GM12891 (cell line): ENCODE results near the gene SERPINB13.
A peak's percentile ranks its signal among the peaks of the same experiment; 100 is the strongest.

Experiments
- DNase-seq: peaks from one replicate; pipeline ENCODE4 v3.0.0; 2011; ENCODE audit warnings: low spot score; ENCODE audit not compliant: insufficient read length
- FAIRE-seq: peaks from 2 replicates; lab custom pipeline; 2011; peaks lifted over from hg19 to GRCh38; lab: Jason Lieb, UNC
- PAX5 ChIP-seq: IDR thresholded peaks from 2 replicates; pipeline ENCODE4 v1.6.1; 2011; ENCODE audit warnings: low read length, moderate library complexity, mild to moderate bottlenecking; ENCODE audit not compliant: insufficient read depth, severe bottlenecking
- POLR2A ChIP-seq: IDR thresholded peaks from 2 replicates; pipeline ENCODE4 v1.6.1; 2011; ENCODE audit warnings: low read depth, low read length, control low read depth
- POLR2AphosphoS5 ChIP-seq: IDR thresholded peaks from 2 replicates; pipeline ENCODE4 v1.6.1; 2011; ENCODE audit warnings: low read depth, low read length, control low read depth
- POU2F2 ChIP-seq: IDR thresholded peaks from 2 replicates; pipeline ENCODE4 v1.6.1; 2011; ENCODE audit warnings: low read depth, mild to moderate bottlenecking, control low read depth, low read length, moderate library complexity
- SPI1 ChIP-seq: IDR thresholded peaks from 2 replicates; pipeline ENCODE4 v1.6.1; 2011; ENCODE audit warnings: low read depth, low read length, control low read depth
- TAF1 ChIP-seq: IDR thresholded peaks from 2 replicates; pipeline ENCODE4 v1.6.1; 2011; ENCODE audit warnings: low read depth, low read length, control low read depth

Gene SERPINB13

DNA sequence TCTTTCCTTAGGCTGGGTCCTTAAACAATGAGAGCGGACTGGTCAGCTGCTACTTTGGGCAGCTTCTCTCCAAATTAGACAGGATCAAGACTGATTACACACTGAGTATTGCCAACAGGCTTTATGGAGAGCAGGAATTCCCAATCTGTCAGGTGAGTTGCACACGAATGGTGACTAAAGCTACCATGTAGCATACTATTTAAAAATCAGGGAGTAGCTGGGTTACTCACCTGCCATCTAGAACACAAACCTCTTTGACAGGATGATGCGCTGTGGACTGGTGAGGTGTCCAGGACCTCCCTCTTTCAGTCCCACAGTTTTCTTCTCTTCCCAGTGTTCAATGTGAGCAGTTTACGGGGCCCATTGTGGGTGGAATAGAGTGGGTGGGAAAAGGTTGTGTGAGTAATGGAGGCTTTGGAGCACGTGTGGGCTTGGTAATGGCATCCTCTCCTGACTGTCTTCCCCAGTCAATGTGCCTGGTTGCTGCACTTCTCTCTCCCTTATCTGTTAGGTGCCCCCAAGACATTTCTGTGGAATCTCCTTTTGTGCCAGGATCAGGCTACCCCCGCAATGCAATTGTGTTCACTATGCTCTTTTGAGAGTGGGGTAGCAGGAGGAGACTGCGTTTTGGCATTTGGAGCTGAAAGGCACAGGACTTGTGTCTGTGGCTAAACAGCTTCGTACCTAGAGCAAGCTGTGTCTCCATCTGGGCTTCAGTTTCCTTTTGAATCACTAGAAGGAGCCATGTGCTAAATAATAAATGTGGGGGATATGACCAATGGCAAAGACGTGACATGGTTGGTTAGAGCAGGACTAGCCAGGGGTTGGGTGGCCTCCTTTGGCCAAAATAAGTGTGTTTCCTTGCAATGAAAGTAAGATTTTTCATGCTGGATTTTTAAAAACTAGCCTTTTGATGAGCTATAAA is 27.3 kb upstream of the SERPINB13 start:
- DNase-seq (no peak), FAIRE-seq (no peak)
- TF ChIP-seq POLR2A (no peak), TAF1 (no peak), PAX5 (no peak), POU2F2 (no peak), SPI1 (no peak), POLR2AphosphoS5 (no peak)

DNA sequence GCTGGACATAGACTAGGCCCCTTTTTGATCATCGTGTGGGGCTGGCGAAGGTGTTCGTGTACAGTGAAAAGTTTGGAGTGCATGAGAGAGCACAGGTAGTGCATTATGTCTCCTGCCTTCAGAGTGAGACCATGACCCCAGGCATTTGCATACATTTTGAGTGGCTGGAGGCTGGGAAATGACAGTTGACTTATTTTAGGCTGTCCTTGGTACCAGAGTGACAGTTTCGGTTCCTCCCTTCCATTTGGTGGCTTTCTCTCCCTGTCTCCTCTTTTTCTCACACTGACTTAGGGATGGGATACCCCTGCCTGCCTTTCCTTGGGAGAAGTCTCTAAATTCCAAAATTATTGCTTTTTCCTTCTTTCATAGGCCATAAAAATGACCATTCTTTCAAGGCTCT is 24.9 kb upstream of the SERPINB13 start:
- no peak for DNase-seq
- no peak for FAIRE-seq
- TF ChIP-seq TAF1 (no peak), POU2F2 (peak; percentile 98), PAX5 (no peak), SPI1 (peak; percentile 94), POLR2A (no peak), POLR2AphosphoS5 (no peak)

DNA sequence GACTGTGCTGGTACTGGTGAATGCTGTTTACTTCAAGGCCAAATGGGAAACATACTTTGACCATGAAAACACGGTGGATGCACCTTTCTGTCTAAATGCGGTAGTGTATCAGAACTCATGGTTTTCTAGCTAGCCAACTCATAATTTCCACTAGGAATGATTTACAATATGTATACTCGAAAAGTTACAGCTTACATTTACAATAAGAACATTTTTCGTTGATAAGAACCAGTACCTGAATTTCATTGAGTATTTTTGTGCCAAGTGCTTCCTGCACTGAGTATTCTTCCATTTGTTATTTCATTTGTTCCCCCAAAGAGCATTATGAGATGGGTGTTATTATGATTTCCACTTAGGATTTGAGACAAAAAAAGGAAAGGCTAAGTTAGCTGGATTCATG is 23.1 kb upstream of the SERPINB13 start:
- TF ChIP-seq SPI1 (no peak), POU2F2 (no peak), TAF1 (no peak), PAX5 (no peak)
- no peak for FAIRE-seq
- no peak for DNase-seq

DNA sequence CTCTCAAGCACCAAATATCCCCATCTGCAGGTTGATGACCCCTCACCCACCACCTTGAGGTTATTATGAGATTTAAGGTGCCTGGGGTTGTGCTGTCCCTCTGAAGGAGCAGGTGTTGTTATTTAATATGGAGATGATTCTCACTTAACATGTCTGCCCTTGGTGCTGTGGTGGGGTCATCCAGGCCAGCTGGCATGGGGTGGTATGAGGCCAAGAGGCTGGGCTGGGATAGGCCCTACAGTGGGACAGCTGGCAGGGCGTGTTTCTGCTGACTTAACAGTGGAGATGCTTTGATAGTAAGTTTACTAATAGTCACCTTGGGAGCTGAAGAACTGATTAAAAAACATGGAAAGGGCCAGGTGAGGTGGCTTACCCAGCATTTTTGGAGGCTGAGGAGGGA is 22.6 kb upstream of the SERPINB13 start:
- FAIRE-seq (no peak), DNase-seq (no peak)
- no peak for TF ChIP-seq PAX5
- TF ChIP-seq POLR2A: no peak
- TF ChIP-seq POLR2AphosphoS5: no peak
- no peak for TF ChIP-seq POU2F2
- TF ChIP-seq SPI1: no peak
- no peak for TF ChIP-seq TAF1

DNA sequence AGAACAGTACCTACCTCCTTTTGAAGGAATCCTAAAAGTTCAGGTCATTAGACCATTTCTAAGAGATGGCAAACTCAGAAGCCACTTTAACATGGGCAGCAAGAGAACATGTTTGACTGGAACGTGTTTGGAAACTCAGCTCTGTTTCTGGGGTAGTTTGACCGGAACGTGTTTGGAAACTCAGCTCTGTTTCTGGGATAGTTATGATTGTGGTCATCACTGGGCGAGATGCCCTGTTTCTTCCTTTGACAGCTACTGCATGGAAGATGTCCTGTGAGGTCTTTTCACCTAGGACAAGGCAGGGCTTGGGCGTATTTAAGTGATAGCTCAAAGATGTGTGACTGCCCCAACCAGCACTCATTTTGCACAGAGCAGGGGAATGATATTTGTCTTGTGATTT is 19.9 kb upstream of the SERPINB13 start:
- FAIRE-seq: no peak
- DNase-seq: no peak
- no peak for TF ChIP-seq PAX5
- TF ChIP-seq SPI1: no peak
- no peak for TF ChIP-seq POU2F2
- TF ChIP-seq POLR2A: no peak
- no peak for TF ChIP-seq TAF1
- TF ChIP-seq POLR2AphosphoS5: no peak

DNA sequence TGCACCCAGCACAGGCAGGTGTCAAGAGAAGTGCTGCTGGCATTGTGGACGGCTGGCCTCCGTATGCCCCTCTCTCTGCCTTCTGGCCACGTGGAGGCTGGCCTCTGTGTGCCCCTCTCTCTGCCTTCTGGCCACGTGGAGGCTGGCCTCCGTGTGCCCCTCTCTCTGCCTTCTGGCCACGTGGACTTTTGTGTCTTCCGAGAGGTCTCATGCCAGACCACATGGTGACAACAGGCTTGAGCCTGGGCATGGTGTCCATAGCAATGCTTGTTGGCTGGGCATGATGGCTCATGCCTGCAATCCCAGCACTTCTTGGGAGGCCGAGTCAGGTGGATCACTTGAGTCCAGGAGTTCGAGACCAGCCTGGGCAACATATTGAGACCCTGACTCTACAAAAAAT is 19.3 kb upstream of the SERPINB13 start:
- DNase-seq (no peak), FAIRE-seq (no peak)
- no peak for TF ChIP-seq SPI1
- TF ChIP-seq POU2F2: no peak
- no peak for TF ChIP-seq PAX5
- TF ChIP-seq POLR2AphosphoS5: no peak
- no peak for TF ChIP-seq TAF1
- no peak for TF ChIP-seq POLR2A

DNA sequence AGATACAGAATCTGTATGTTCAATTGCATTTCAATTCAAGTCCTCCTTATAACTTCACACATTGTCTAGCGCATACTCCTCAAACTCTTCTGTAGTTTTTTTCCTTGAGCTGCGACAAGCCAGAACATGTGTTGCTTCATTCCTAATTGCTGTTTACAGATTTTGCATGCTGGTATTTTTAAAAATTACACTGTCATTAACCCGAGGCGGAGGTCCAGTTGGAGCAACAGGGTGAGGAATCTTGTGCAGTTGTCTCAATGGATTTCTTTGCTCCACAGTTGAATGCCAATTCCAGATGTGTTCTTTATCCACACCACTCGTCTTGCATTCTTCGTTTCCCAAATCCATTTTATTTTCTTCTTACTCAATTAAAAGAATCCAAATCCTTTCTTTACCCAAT is 16.4 kb upstream of the SERPINB13 start:
- no peak for FAIRE-seq
- no peak for DNase-seq
- TF ChIP-seq TAF1 (no peak), PAX5 (no peak), POLR2A (no peak), POU2F2 (no peak), POLR2AphosphoS5 (no peak), SPI1 (no peak)

DNA sequence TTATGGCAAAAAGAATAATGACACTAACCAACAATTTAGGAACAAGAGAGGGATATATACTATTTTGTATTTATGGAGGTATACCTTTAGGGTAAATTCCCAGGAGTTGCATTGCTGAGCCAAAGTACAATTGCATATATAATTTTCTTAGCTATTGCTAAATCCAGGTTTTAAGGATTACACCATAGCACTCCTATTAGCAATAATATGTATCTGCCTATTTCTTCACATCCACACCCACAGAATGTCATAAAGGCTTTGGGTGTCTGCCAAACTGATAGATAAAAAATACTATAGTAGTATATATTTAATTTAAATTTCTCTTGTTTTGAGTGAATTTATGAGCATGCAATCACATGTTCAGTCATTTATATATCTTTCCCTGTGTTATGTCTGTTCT is 11.5 kb upstream of the SERPINB13 start:
- no peak for DNase-seq
- FAIRE-seq: no peak
- TF ChIP-seq SPI1 (no peak), PAX5 (no peak), POU2F2 (no peak), TAF1 (no peak), POLR2AphosphoS5 (no peak), POLR2A (no peak)

DNA sequence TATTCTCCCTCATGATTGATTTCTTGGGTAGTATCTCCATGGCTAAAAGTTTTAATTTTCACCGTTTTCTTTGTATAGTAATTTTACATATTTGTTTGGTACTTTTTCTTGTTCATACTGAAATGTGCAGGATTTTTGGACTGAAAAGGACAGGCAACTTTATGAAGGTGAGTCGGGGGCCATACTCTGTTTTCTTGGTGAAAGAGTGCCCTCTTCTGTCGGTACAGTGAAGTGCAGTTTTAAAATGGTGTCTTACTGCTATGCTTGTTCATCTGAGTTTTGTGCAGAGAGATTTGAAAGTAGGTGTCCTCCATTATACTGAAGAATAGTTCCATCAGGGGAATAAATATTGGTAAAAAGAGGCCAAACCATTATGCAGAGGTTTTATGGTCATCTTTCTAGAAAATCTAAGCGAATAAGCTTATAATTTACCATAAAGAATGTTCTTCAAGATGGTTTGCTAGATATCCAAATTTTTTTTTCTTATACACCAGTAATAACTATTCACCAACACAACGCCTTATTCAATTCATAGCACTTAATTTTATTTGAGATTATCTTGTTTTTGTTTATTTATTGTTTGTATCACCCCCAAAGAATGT is 8.7 kb upstream of the SERPINB13 start:
- TF ChIP-seq PAX5: no peak
- no peak for TF ChIP-seq TAF1
- no peak for TF ChIP-seq POLR2A
- no peak for TF ChIP-seq SPI1
- TF ChIP-seq POU2F2: no peak
- TF ChIP-seq POLR2AphosphoS5: no peak
- peak; percentile 75 for FAIRE-seq
- DNase-seq: no peak

DNA sequence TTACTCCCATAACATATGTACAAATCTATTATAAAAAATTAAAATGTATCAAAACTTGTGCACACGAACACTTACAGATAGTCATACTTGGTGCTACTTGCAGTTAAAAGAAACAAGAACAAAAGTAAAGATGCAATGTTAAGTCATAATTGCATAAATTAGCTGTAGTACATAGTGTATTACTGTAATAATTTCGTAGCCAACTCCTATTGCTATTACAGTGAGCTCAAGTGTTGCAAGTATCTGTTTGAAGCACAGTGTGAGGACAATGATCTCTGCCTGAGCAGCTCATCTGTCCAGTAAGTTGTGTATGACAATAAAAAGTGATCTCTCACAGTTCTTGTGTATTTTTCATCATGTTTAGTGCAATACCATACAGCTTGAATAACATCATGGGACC is 7.5 kb upstream of the SERPINB13 start:
- FAIRE-seq: no peak
- no peak for TF ChIP-seq PAX5
- DNase-seq: no peak
